ENCODE results near the gene UMPS.

DNA sequence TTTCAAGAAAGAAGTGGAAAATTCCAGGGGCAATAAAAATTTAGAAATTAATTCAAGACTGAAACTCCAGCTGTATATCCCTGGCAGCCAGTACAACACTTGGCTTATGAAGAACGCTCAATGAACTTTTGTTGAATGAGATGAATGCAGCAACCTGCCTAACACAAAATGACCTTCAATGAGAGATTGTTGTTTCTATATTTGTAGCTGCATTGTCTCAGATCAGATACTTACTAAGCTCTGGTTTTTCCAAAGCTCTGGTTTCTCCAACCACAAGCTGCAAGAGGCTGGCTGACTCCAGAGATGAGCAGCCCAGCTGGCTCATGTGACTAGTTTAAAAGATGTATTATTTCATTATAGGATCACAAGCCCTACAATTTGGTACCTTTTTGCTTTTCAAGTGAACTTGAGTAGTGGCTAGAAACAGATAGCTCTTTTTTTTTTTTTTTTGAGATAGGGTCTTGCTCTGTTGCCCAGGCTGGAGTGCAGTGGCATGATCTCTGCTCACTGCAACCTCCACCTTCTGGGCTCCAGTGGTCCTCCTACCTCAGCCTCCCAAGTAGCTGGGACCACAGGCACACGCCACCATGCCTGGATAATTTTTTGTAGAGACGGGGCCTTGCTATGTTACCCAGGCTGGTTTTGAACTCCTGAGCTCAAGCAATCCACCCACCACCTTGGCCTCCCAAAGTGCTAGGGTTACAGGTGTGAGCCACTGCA lies 57.4 kb downstream of the UMPS start:
- TF ChIP-seq NFIC (IDR thresholded peaks at IDR 0.05) = no peak
- TF ChIP-seq TCF12 (IDR thresholded peaks at IDR 0.05; ENCODE audit: low read depth) = no peak
- no peak for TF ChIP-seq EP300 (IDR thresholded peaks at IDR 0.05; ENCODE audit: borderline replicate concordance)
- TF ChIP-seq CEBPB (IDR thresholded peaks at IDR 0.05) = no peak
- no peak for TF ChIP-seq RAD21 (IDR thresholded peaks at IDR 0.05; ENCODE audit: low read depth)
- TF ChIP-seq TAF1 (IDR thresholded peaks at IDR 0.05; ENCODE audit: low read depth) = no peak
- no peak for TF ChIP-seq MAX (IDR thresholded peaks at IDR 0.05)
- TF ChIP-seq EGR1 (IDR thresholded peaks at IDR 0.05) = no peak
- TF ChIP-seq FOXM1 (IDR thresholded peaks at IDR 0.05; ENCODE audit: borderline replicate concordance, low read depth) = no peak
- no peak for TF ChIP-seq REST (IDR thresholded peaks at IDR 0.05; ENCODE audit: low read depth)
- TF ChIP-seq, protein P1, sequence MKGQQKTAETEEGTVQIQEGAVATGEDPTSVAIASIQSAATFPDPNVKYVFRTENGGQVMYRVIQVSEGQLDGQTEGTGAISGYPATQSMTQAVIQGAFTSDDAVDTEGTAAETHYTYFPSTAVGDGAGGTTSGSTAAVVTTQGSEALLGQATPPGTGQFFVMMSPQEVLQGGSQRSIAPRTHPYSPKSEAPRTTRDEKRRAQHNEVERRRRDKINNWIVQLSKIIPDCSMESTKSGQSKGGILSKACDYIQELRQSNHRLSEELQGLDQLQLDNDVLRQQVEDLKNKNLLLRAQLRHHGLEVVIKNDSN (IDR thresholded peaks at IDR 0.05) = no peak
- no peak for TF ChIP-seq TEAD4 (IDR thresholded peaks at IDR 0.05)
